Neural progenitor cell (in vitro differentiated cells): Measurements from ENCODE around the gene FAM78A. TPM values are rescaled to one million over a fixed set of nuclear protein-coding genes. Genes with fewer than 3 reads are reported as not detected.

ENCODE experiments used
- DNase-seq: peaks from one replicate; pipeline ENCODE4 v3.0.0-alpha.2; 2016; ENCODE audit warnings: low spot score
- H2AFZ ChIP-seq: fragments of 200-600 bp; sonication (generic); replicated peaks from 2 replicates; pipeline ENCODE4 v1.6.1; 2016; ENCODE audit warnings: antibody characterized with exemption
- H3F3A ChIP-seq: fragments of 200-600 bp; sonication (generic); 2 replicates; pipeline ENCODE4 v1.6.1; 2016; ENCODE audit warnings: antibody characterized with exemption, low read depth
- H3K27ac ChIP-seq: fragments of 200-600 bp; sonication (generic); 2 replicates; pipeline ENCODE4 v1.5.1; 2016; ENCODE audit warnings: mild to moderate bottlenecking
- H3K27me3 ChIP-seq: fragments of 200-600 bp; sonication (generic); 2 replicates; pipeline ENCODE4 v1.6.1; 2016; ENCODE audit warnings: mild to moderate bottlenecking, moderate library complexity
- H3K36me3 ChIP-seq: fragments of 200-600 bp; sonication (generic); 2 replicates; pipeline ENCODE4 v1.5.1; 2016
- H3K4me1 ChIP-seq: fragments of 200-600 bp; sonication (generic); 2 replicates; pipeline ENCODE4 v1.6.1; 2016; ENCODE audit warnings: mixed run types
- H3K4me2 ChIP-seq: fragments of 200-600 bp; sonication (generic); 2 replicates; pipeline ENCODE4 v1.6.1; 2016
- H3K4me3 ChIP-seq: fragments of 200-600 bp; sonication (generic); 2 replicates; pipeline ENCODE4 v1.5.1; 2016
- H3K79me2 ChIP-seq: fragments of 200-600 bp; sonication (generic); 2 replicates; pipeline ENCODE4 v1.6.1; 2016; ENCODE audit warnings: low read depth
- H3K9ac ChIP-seq: fragments of 200-600 bp; sonication (generic); 2 replicates; pipeline ENCODE4 v1.6.1; 2016
- H3K9me3 ChIP-seq: fragments of 200-600 bp; sonication (generic); 2 replicates; pipeline ENCODE4 v1.5.1; 2016; ENCODE audit warnings: low read depth
- H4K20me1 ChIP-seq: fragments of 200-600 bp; sonication (generic); 2 replicates; pipeline ENCODE4 v1.6.1; 2016; ENCODE audit warnings: low read depth
- H3K27ac Mint-ChIP-seq: 3 replicates; pipeline ENCODE4 v1.8.0; 2021; ENCODE audit warnings: mixed read lengths
- H3K27me3 Mint-ChIP-seq: 2 replicates; pipeline ENCODE4 v1.8.0; 2022; ENCODE audit warnings: low read depth, mild to moderate bottlenecking, inconsistent platforms, moderate library complexity, mixed read lengths; ENCODE audit not compliant: insufficient read depth
- H3K36me3 Mint-ChIP-seq: 3 replicates; pipeline ENCODE4 v1.8.0; 2021; ENCODE audit warnings: mixed read lengths
- H3K4me1 Mint-ChIP-seq: 3 replicates; pipeline ENCODE4 v1.8.0; 2021; ENCODE audit warnings: mixed read lengths
- H3K4me3 Mint-ChIP-seq: 3 replicates; pipeline ENCODE4 v1.8.0; 2021; ENCODE audit warnings: mild to moderate bottlenecking, moderate library complexity, mixed read lengths
- H3K9me3 Mint-ChIP-seq: 3 replicates; pipeline ENCODE4 v1.8.0; 2020; ENCODE audit warnings: mixed read lengths
- CTCF ChIP-seq: fragments of 200-600 bp; sonication (generic); IDR thresholded peaks from 2 replicates; pipeline ENCODE4 v1.5.1; 2017; ENCODE audit warnings: antibody characterized with exemption, mild to moderate bottlenecking
- EZH2 ChIP-seq: fragments of 200-600 bp; sonication (generic); IDR thresholded peaks from 2 replicates; pipeline ENCODE4 v1.6.1; 2017; ENCODE audit warnings: antibody characterized with exemption, mild to moderate bottlenecking, moderate library complexity
- EZH2phosphoT487 ChIP-seq: fragments of 200-600 bp; sonication (generic); IDR thresholded peaks from 2 replicates; pipeline ENCODE4 v1.6.1; 2017; ENCODE audit warnings: antibody characterized with exemption
- total RNA-seq: library from RNA; depleted of rRNA; stranded (reverse); fragments of >200 nt; gene quantifications from 2 replicates; pipeline ENCODE4 v1.2.3, GENCODE V29; 2015; ENCODE audit warnings: low replicate concordance

FAM78A gene
- total RNA-seq, 1 donor from 2014 or later, result 0.32 TPM

- Histone ChIP-seq H3K4me2 (no peak overlapping the region), H3K9me3 (no peaks in the 10 kb centered on the region), H3K36me3 (no peaks in the 10 kb centered on the region), H3K9ac (no peak overlapping the region), H3K4me1 (peaks cover 14% of the 10 kb centered on the region), H3K4me3 (no peak overlapping the region), H3K79me2 (no peaks in the 10 kb centered on the region), H3K27me3 (no peaks in the 10 kb centered on the region), H3F3A (no peaks in the 10 kb centered on the region), H2AFZ (no peak overlapping the region), H4K20me1 (no peaks in the 10 kb centered on the region), H3K27ac (no peak overlapping the region)
- Mint-ChIP-seq H3K27me3 (no peaks in the 10 kb centered on the region), H3K4me3 (no peak overlapping the region), H3K27ac (no peak overlapping the region), H3K9me3 (no peaks in the 10 kb centered on the region), H3K4me1 (peaks cover 9% of the 10 kb centered on the region), H3K36me3 (no peaks in the 10 kb centered on the region)
- no peak for DNase-seq
- TF ChIP-seq EZH2 (no peak), EZH2phosphoT487 (no peak), CTCF (no peak)
These were observed 13.8 kb downstream of the FAM78A start for GRCh38 chr9:131262327-131263032.

GRCh38 chr9:131260751-131261452 lies 15.4 kb downstream of the FAM78A start:
- Histone ChIP-seq H3K36me3 (no peaks in the 10 kb centered on the region), H3K4me3 (no peak overlapping the region), H3K27ac (no peak overlapping the region), H4K20me1 (no peaks in the 10 kb centered on the region), H3K4me1 (peaks cover 14% of the 10 kb centered on the region), H3K79me2 (no peaks in the 10 kb centered on the region), H3K9ac (no peak overlapping the region), H3K4me2 (no peak overlapping the region), H3F3A (no peaks in the 10 kb centered on the region), H2AFZ (no peak overlapping the region), H3K27me3 (no peaks in the 10 kb centered on the region), H3K9me3 (no peaks in the 10 kb centered on the region)
- Mint-ChIP-seq H3K9me3 (no peaks in the 10 kb centered on the region), H3K36me3 (no peaks in the 10 kb centered on the region), H3K4me1 (peaks cover 15% of the 10 kb centered on the region), H3K27me3 (peaks cover 3% of the 10 kb centered on the region), H3K27ac (no peak overlapping the region), H3K4me3 (no peak overlapping the region)
- no peak for DNase-seq
- TF ChIP-seq EZH2phosphoT487, result no peak

- H3K36me3 Mint-ChIP-seq, result no peaks in the 10 kb centered on the region
- H3K27me3 Mint-ChIP-seq, result peaks cover 5% of the 10 kb centered on the region
- no peak overlapping the region for H3K4me2 ChIP-seq
- no peak overlapping the region for H3K27ac Mint-ChIP-seq
- no peaks in the 10 kb centered on the region for H3K9me3 Mint-ChIP-seq
- no peaks in the 10 kb centered on the region for H3F3A ChIP-seq
- H3K27me3 ChIP-seq, result no peaks in the 10 kb centered on the region
- H3K4me1 Mint-ChIP-seq, result peaks cover 15% of the 10 kb centered on the region
- no peak overlapping the region for H3K9ac ChIP-seq
- H4K20me1 ChIP-seq, result no peaks in the 10 kb centered on the region
- H3K27ac ChIP-seq, result no peak overlapping the region
- no peak overlapping the region for H3K4me3 Mint-ChIP-seq
- H3K4me3 ChIP-seq, result no peak overlapping the region
- H3K79me2 ChIP-seq, result no peaks in the 10 kb centered on the region
- H3K36me3 ChIP-seq, result no peaks in the 10 kb centered on the region
- H3K9me3 ChIP-seq, result no peaks in the 10 kb centered on the region
- DNase-seq, result no peak
- peaks cover 14% of the 10 kb centered on the region for H3K4me1 ChIP-seq
- peak overlapping the region; percentile 63 for H2AFZ ChIP-seq
- TF ChIP-seq EZH2phosphoT487 (no peak), CTCF (no peak), EZH2 (no peak)
These were observed 16.3 kb downstream of the FAM78A start for GRCh38 chr9:131259916-131260597.
